ENCODE measurements around the gene SOCS2.

DNA sequence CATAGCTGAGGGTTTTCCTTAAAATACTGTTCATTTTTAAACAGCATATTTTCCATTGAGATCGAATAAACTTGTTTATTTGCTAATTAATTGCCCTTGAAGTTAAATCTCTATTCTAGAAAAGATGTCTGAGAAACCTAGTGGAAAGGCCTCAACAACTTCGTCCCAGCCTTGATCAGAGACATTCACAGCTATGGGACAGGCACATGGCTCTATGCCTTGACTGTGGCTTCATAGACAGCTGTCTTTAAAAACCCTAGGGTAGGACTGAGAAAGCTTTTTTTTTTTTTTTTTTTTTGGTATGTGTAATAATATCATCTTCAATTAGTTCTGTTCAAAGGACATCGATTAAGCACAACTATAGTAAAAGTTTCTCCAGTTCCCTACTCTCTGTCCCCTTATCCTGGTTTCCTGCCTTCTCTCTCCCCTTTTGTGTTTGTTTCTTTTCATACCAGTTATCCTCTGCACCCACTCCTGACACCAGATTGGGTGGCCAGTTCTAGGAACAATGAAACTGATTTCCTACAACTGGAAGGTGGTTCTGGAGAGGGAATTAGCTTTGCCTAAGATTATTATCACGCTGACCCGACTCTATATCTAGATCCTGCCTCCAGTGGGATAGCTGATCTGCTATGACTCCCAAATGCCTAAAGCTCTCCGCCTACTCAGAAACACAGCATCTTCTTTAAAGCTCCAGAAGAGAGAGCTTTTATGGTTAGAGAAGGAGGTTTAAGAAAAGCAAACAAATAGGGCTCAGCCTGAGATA, 20.3 kb downstream of the SOCS2 start:
- TF ChIP-seq, protein P1, sequence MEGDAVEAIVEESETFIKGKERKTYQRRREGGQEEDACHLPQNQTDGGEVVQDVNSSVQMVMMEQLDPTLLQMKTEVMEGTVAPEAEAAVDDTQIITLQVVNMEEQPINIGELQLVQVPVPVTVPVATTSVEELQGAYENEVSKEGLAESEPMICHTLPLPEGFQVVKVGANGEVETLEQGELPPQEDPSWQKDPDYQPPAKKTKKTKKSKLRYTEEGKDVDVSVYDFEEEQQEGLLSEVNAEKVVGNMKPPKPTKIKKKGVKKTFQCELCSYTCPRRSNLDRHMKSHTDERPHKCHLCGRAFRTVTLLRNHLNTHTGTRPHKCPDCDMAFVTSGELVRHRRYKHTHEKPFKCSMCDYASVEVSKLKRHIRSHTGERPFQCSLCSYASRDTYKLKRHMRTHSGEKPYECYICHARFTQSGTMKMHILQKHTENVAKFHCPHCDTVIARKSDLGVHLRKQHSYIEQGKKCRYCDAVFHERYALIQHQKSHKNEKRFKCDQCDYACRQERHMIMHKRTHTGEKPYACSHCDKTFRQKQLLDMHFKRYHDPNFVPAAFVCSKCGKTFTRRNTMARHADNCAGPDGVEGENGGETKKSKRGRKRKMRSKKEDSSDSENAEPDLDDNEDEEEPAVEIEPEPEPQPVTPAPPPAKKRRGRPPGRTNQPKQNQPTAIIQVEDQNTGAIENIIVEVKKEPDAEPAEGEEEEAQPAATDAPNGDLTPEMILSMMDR (IDR thresholded peaks at IDR 0.05) = no peak
- TF ChIP-seq POLR2A (IDR thresholded peaks at IDR 0.05) = no peak
